ENCODE measurements around the gene CIT.

The CIT gene

DNA sequence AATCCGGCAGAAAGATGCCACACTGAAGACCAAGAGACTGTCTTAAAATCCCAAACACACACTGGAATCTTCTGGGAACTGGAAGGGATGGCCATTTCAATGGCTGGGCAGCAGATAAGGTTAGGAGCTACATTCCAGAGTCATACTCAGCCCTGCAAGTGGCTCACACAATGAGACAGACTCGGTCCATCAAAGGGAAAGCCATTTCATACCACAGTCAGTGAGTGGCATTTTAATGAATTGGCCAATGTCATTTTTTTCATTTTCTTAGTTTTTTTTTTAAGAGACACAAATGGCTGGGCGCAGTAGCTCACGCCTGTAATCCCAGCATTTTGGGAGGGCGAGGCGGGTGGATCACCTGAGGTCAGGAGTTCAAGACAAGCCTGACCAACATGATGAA is 17.9 kb downstream of the CIT start:
- no peak for FAIRE-seq
- TF ChIP-seq CTCF (IDR thresholded peaks at IDR 0.05; ENCODE audit: insufficient read depth, missing control alignments): no peak
- DNase-seq (ENCODE audit: insufficient read length, low spot score): no peak

GRCh38 chr12:119857041-119857591 is 20.0 kb downstream of the CIT start:
- DNase-seq (ENCODE audit: insufficient read length, low spot score): no peak
- TF ChIP-seq CTCF (IDR thresholded peaks at IDR 0.05; ENCODE audit: insufficient read depth, missing control alignments): no peak
- FAIRE-seq: no peak

DNA sequence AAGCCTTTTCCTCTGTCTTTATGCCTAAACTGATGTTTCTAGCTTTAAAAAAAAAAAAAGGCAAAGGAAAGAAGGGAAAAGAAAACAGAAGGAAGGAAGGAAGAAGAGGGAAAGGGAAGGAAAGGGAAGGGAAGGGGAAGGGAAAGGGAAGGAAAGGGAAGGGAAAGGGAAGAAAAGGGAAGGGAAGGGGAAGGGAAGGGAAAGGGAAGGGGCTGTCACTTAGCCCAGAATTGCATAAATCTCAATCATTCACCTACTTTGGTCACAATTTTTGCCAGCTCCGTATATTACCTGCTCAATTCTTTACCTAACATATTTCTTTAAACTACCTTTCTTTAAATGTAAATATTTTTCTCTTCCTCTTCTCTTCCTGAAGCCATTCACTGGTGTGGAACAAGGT is 26.8 kb downstream of the CIT start:
- no peak for TF ChIP-seq CTCF (IDR thresholded peaks at IDR 0.05; ENCODE audit: insufficient read depth, missing control alignments)
- FAIRE-seq: no peak
- DNase-seq (ENCODE audit: insufficient read length, low spot score): no peak

GRCh38 chr12:119843100-119843499 is 34.0 kb downstream of the CIT start:
- FAIRE-seq (no peak), DNase-seq (ENCODE audit: insufficient read length, low spot score) (no peak)
- no peak for TF ChIP-seq CTCF (IDR thresholded peaks at IDR 0.05; ENCODE audit: insufficient read depth, missing control alignments)

- no peak for FAIRE-seq
- no peak for DNase-seq (ENCODE audit: insufficient read length, low spot score)
These were observed 34.7 kb downstream of the CIT start for GRCh38 chr12:119842380-119842779.

GRCh38 chr12:119841433-119842210 is 35.5 kb downstream of the CIT start:
- no peak for TF ChIP-seq CTCF (IDR thresholded peaks at IDR 0.05; ENCODE audit: insufficient read depth, missing control alignments)
- no peak for DNase-seq (ENCODE audit: insufficient read length, low spot score)
- no peak for FAIRE-seq

More at GRCh38 chr12:119842380-119842779, 34.7 kb downstream of the CIT start:
- no peak for TF ChIP-seq CTCF (IDR thresholded peaks at IDR 0.05; ENCODE audit: insufficient read depth, missing control alignments)

GRCh38 chr12:119840582-119840981 is 36.5 kb downstream of the CIT start:
- no peak for TF ChIP-seq CTCF (IDR thresholded peaks at IDR 0.05; ENCODE audit: insufficient read depth, missing control alignments)
- no peak for DNase-seq (ENCODE audit: insufficient read length, low spot score)
- FAIRE-seq: no peak
